Mammary epithelial cell (primary cell): ENCODE results near the gene NCKAP5.

Experiments used
- CTCF ChIP-seq, 2 donors: IDR thresholded peaks in 1 of 2; conservative IDR thresholded peaks in 1 of 2; 2 replicates each; pipeline ENCODE4 v1.5.1; 2011 to 2012; ENCODE audit warnings: inconsistent platforms in 2 of 2, low read length in 2 of 2, mild to moderate bottlenecking in 2 of 2, control low read depth in 1 of 2, low read depth in 1 of 2; ENCODE audit not compliant: insufficient read depth in 1 of 2; ENCODE audit errors: extremely low read depth in 1 of 2
- EZH2 ChIP-seq: IDR thresholded peaks from 2 replicates; pipeline ENCODE4 v1.6.1; 2012; ENCODE audit warnings: low read length, inconsistent platforms, borderline replicate concordance

GRCh38 chr2:133025004-133025403 lies 543.3 kb downstream of the NCKAP5 start:
- TF ChIP-seq CTCF (conservative IDR thresholded peaks at IDR 0.05 in 1 of 2, IDR thresholded peaks at IDR 0.05 in 1 of 2; ENCODE audit: extremely low read depth in 1 of 2, insufficient read depth in 1 of 2, low read depth in 1 of 2, low read length in 2 of 2) (no peak), EZH2 (no peak)
